ENCODE results near the gene FBF1.

The FBF1 gene

GRCh38 chr17:75933808-75934207 is 7.0 kb downstream of the FBF1 start:
- DNase-seq (ENCODE audit: low read depth) = no peak
- no peak for TF ChIP-seq CTCF (IDR thresholded peaks at IDR 0.05; ENCODE audit: low read depth, low read length, missing control alignments)
- no peak overlapping the region for H3K4me3 ChIP-seq (ENCODE audit: low read depth, low read length)
- in situ Hi-C loops (cut with HindIII; ENCODE audit: low sequenced_read_pairs) = no loop called here

DNA sequence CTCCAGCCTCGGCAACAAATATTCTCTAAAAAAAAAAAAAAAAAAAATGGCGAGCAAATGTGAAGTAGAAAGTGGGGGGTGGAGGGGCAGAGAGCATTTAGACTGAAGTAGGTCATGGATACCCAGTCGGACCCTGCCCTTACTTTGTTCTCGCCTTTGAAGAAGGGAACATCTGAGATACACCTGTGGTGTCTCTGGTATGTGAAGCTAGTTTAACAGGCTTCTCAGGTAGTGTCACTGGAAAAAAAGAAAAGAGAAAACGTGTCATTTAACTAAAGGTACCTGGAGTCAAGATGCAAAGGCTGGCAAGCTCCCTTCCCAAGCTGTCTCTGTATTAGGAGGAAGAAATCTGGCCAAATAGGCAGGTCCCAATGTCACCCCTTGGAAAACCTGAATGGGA is 8.0 kb downstream of the FBF1 start:
- no peak for DNase-seq (ENCODE audit: low read depth)
- no peak overlapping the region for H3K4me3 ChIP-seq (ENCODE audit: low read depth, low read length)
- in situ Hi-C loops (cut with HindIII; ENCODE audit: low sequenced_read_pairs) = no loop called here
- TF ChIP-seq CTCF (IDR thresholded peaks at IDR 0.05; ENCODE audit: low read depth, low read length, missing control alignments) = no peak

- TF ChIP-seq CTCF (IDR thresholded peaks at IDR 0.05; ENCODE audit: low read depth, low read length, missing control alignments) = no peak
- DNase-seq (ENCODE audit: low read depth) = no peak
- in situ Hi-C loops (cut with HindIII; ENCODE audit: low sequenced_read_pairs) = no loop called here
- no peak overlapping the region for H3K4me3 ChIP-seq (ENCODE audit: low read depth, low read length)
Observed at GRCh38 chr17:75931062-75931461, 9.8 kb downstream of the FBF1 start.

DNA sequence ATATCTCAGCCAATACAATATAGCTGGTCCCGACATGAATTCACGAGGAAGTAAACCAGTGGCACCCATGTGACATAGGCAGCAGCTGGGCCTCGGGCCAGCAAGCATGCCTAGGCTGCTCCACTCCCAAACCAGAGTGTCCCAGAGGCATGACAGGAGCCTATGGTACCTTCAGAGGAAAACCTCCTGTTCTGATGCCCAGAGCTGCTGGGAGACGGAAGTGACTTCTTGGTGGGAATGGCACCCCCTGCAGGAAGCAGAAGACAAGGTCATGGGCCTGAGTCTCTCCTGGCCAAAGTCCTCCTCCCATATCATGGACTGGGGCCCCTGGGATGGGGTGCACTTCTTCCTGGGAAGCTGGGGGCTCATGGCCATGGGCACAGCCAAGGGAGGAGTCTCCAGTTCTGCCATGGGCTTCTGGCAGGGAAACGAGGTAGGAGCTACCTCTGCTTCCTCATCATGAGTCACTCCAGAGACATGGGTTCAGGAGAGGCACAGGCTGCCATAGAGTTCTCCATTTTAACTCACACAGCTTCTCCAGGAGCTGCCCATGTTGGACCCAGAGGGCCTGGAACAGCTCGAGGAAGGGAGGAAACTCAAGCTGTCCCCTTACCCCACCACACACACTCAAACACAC is 13.4 kb downstream of the FBF1 start:
- DNase-seq (ENCODE audit: low read depth) = no peak
- no peak for TF ChIP-seq CTCF (IDR thresholded peaks at IDR 0.05; ENCODE audit: low read depth, low read length, missing control alignments)
- in situ Hi-C loops (cut with HindIII; ENCODE audit: low sequenced_read_pairs) = no loop called here

DNA sequence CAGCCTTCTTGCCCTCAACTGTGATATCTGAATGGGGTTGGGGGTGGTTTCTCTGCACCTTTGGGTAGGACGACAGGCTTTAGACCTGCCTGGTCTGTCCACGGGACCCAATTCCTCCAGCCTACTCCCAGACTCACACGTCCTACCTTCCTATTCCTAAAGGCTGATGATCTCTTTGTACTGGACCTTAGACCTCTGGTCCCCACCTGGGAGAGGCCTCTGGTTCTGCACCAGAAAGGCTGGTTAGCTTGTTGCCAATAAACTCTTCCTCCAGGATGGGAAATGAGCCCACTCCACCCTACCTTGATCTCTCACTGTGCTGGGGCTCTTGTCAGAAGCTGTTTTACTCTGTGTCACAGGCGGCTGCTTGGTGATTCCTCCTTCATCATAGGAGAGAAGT is 14.4 kb downstream of the FBF1 start:
- in situ Hi-C loops (cut with HindIII; ENCODE audit: low sequenced_read_pairs) = no loop called here
- no peak for TF ChIP-seq CTCF (IDR thresholded peaks at IDR 0.05; ENCODE audit: low read depth, low read length, missing control alignments)
- no peak for DNase-seq (ENCODE audit: low read depth)
- no peak overlapping the region for H3K4me3 ChIP-seq (ENCODE audit: low read depth, low read length)

More for the DNA sequence above, 13.4 kb downstream of the FBF1 start:
- H3K4me3 ChIP-seq (ENCODE audit: low read depth, low read length) = no peak overlapping the region

- H3K4me3 ChIP-seq (ENCODE audit: low read depth, low read length) = no peak overlapping the region
- DNase-seq (ENCODE audit: low read depth) = no peak
- in situ Hi-C loops (cut with HindIII; ENCODE audit: low sequenced_read_pairs) = no loop called here
- no peak for TF ChIP-seq CTCF (IDR thresholded peaks at IDR 0.05; ENCODE audit: low read depth, low read length, missing control alignments)
Observed at GRCh38 chr17:75925912-75926311, 14.9 kb downstream of the FBF1 start.

Measured in astrocyte of the cerebellum (primary cell).